Fibroblast of upper back skin (primary cell): ENCODE data around the gene HSPA1L.
A peak's percentile ranks its signal among the peaks of the same experiment; 100 is the strongest.
"Not testable (repeated sequence)": the region's sequence is repeated elsewhere in the genome, so short reads cannot be mapped to it uniquely, and the experiment has no call there.

ENCODE experiments used
- DNase-seq: peaks from one replicate; pipeline ENCODE4 v3.0.0-alpha.2; 2013

The HSPA1L gene

GRCh38 chr6:31815025-31815838 lies at the start of gene HSPA1L, which contains the start of gene HSPA1A:
HSPA1L (minus strand) TSS chr6:31815283; CDS start chr6:31811972, 3,311 bp downstream.
HSPA1A (plus strand) TSS chr6:31815543; CDS start chr6:31815757, 214 bp downstream.
- DNase-seq, result peak; percentile 98

GRCh38 chr6:31864818-31865204 lies 49.7 kb upstream of the HSPA1L start:
- DNase-seq, result no peak

GRCh38 chr6:31864123-31864562 lies 49.1 kb upstream of the HSPA1L start:
- DNase-seq, result not testable (repeated sequence)

GRCh38 chr6:31862344-31863235 lies 47.5 kb upstream of the HSPA1L start, which contains the start of gene NEU1:
NEU1 (minus strand) TSS chr6:31862821; CDS start chr6:31862776, 45 bp downstream.
- DNase-seq, result peak; percentile 100

GRCh38 chr6:31861919-31862343 lies 46.8 kb upstream of the HSPA1L start:
- DNase-seq, result no peak

GRCh38 chr6:31861150-31861549 lies 46.1 kb upstream of the HSPA1L start:
- DNase-seq, result no peak

GRCh38 chr6:31860349-31860748 lies 45.3 kb upstream of the HSPA1L start:
- no peak for DNase-seq

GRCh38 chr6:31859923-31860322 lies 44.8 kb upstream of the HSPA1L start:
- no peak for DNase-seq

GRCh38 chr6:31858707-31859106 lies 43.6 kb upstream of the HSPA1L start:
- DNase-seq, result no peak

GRCh38 chr6:31857774-31858173 lies 42.7 kb upstream of the HSPA1L start:
- DNase-seq, result not testable (repeated sequence)

- DNase-seq, result not testable (repeated sequence)
These were observed 37.1 kb upstream of the HSPA1L start for GRCh38 chr6:31851980-31852718.

GRCh38 chr6:31851485-31851832 lies 36.4 kb upstream of the HSPA1L start:
- DNase-seq, result no peak

- no peak for DNase-seq
These were observed 35.8 kb upstream of the HSPA1L start for GRCh38 chr6:31850765-31851484.

GRCh38 chr6:31847276-31847978 lies 32.3 kb upstream of the HSPA1L start:
- DNase-seq, result no peak

- no peak for DNase-seq
These were observed 29.4 kb upstream of the HSPA1L start for GRCh38 chr6:31844507-31844906.

- DNase-seq, result no peak
These were observed 27.0 kb upstream of the HSPA1L start for GRCh38 chr6:31842053-31842452.

GRCh38 chr6:31839779-31840126 lies 24.7 kb upstream of the HSPA1L start:
- DNase-seq, result not testable (repeated sequence)

GRCh38 chr6:31838968-31839367 lies 23.9 kb upstream of the HSPA1L start:
- no peak for DNase-seq

- DNase-seq, result not testable (repeated sequence)
These were observed 23.1 kb upstream of the HSPA1L start for GRCh38 chr6:31838114-31838553.

- DNase-seq, result peak; percentile 19
These were observed 22.5 kb upstream of the HSPA1L start for GRCh38 chr6:31837369-31838113.
